Neuronal stem cell (in vitro differentiated cells): Measurements from ENCODE around the gene RASA2.

Experiments used
- DNase-seq: peaks from one replicate; pipeline ENCODE4 v3.0.0-alpha.2; 2013; ENCODE audit warnings: low spot score
- H2AFZ ChIP-seq: one replicate; pipeline ENCODE4 v1.6.1; 2013; ENCODE audit warnings: mild to moderate bottlenecking, low read length, inconsistent platforms
- H2AK5ac ChIP-seq: 2 replicates; pipeline ENCODE4 v1.6.1; 2013; ENCODE audit warnings: low read depth, mild to moderate bottlenecking, inconsistent platforms, low read length, moderate library complexity, mixed read lengths
- H2BK120ac ChIP-seq: 2 replicates; pipeline ENCODE4 v1.6.1; 2013; ENCODE audit warnings: low read depth, mild to moderate bottlenecking, inconsistent platforms, low read length, moderate library complexity, mixed read lengths
- H2BK12ac ChIP-seq: one replicate; pipeline ENCODE4 v1.6.1; 2013; ENCODE audit warnings: low read length, inconsistent platforms
- H2BK15ac ChIP-seq: 2 replicates; pipeline ENCODE4 v1.6.1; 2013; ENCODE audit warnings: mild to moderate bottlenecking, low read length, inconsistent platforms, mixed read lengths
- H2BK5ac ChIP-seq: one replicate; pipeline ENCODE4 v1.6.1; 2013; ENCODE audit warnings: inconsistent platforms, mild to moderate bottlenecking, low read length, moderate library complexity
- H3K14ac ChIP-seq: one replicate; pipeline ENCODE4 v1.6.1; 2013; ENCODE audit warnings: low read length, inconsistent platforms
- H3K18ac ChIP-seq: 2 replicates; pipeline ENCODE4 v1.6.1; 2013; ENCODE audit warnings: low read length, inconsistent platforms
- H3K23ac ChIP-seq: 2 replicates; pipeline ENCODE4 v1.6.1; 2013; ENCODE audit warnings: low read depth, mild to moderate bottlenecking, mixed read lengths, low read length, inconsistent platforms; ENCODE audit not compliant: poor library complexity
- H3K27ac ChIP-seq: replicated peaks from 3 replicates; pipeline ENCODE4 v1.5.1; 2013; ENCODE audit warnings: low read length, inconsistent platforms
- H3K27me3 ChIP-seq, 3 experiments: 2 replicates each; pipeline ENCODE4 v1.6.1; 2013; ENCODE audit warnings: low read length in 3 of 3, mild to moderate bottlenecking in 2 of 3, inconsistent platforms in 1 of 3, low read depth in 1 of 3, mixed read lengths in 1 of 3, moderate library complexity in 1 of 3; ENCODE audit not compliant: control insufficient read depth in 3 of 3, insufficient read depth in 3 of 3
- H3K36me3 ChIP-seq, 2 donors: replicated peaks in 1 of 2; 2 replicates each; pipeline ENCODE4 v1.6.1; 2013; ENCODE audit warnings: low read length in 2 of 2; ENCODE audit not compliant: control insufficient read depth in 2 of 2, insufficient read depth in 2 of 2
- H3K4ac ChIP-seq: 2 replicates; pipeline ENCODE4 v1.6.1; 2013; ENCODE audit warnings: inconsistent platforms, mild to moderate bottlenecking, low read length, moderate library complexity
- H3K4me1 ChIP-seq, 2 donors: 1 replicate in 1 of 2; 2 replicates in 1 of 2; pipeline ENCODE4 v1.6.1; 2013; ENCODE audit warnings: low read length in 2 of 2, low read depth in 1 of 2; ENCODE audit not compliant: control insufficient read depth in 2 of 2, insufficient read depth in 1 of 2
- H3K4me2 ChIP-seq: one replicate; pipeline ENCODE4 v1.6.1; 2013; ENCODE audit warnings: mild to moderate bottlenecking, low read length, inconsistent platforms; ENCODE audit not compliant: insufficient read depth, poor library complexity, severe bottlenecking
- H3K4me3 ChIP-seq, 2 donors: 2 replicates each; pipeline ENCODE4 v1.5.1; 2013; ENCODE audit warnings: low read length in 2 of 2, mild to moderate bottlenecking in 2 of 2, inconsistent platforms in 1 of 2, moderate library complexity in 1 of 2
- H3K79me1 ChIP-seq: one replicate; pipeline ENCODE4 v1.6.1; 2013; ENCODE audit warnings: low read depth, mild to moderate bottlenecking, inconsistent platforms, low read length, moderate library complexity
- H3K9ac ChIP-seq: one replicate; pipeline ENCODE4 v1.6.1; 2013; ENCODE audit warnings: mild to moderate bottlenecking, low read depth, low read length, inconsistent platforms; ENCODE audit not compliant: poor library complexity
- H3K9me3 ChIP-seq, 2 donors: replicated peaks in 1 of 2; 2 replicates each; pipeline versions ENCODE3 to v1.6.1; 2013; ENCODE audit warnings: low read length in 2 of 2, mild to moderate bottlenecking in 2 of 2, inconsistent platforms in 1 of 2, low read depth in 1 of 2, mixed read lengths in 1 of 2, moderate library complexity in 1 of 2; ENCODE audit not compliant: control insufficient read depth in 2 of 2, insufficient read depth in 1 of 2
- H4K8ac ChIP-seq: one replicate; pipeline ENCODE4 v1.6.1; 2013; ENCODE audit warnings: low read depth, mild to moderate bottlenecking, inconsistent platforms, low read length, moderate library complexity
- H4K91ac ChIP-seq: one replicate; pipeline ENCODE4 v1.6.1; 2013; ENCODE audit warnings: low read length, low read depth, mild to moderate bottlenecking, inconsistent platforms; ENCODE audit not compliant: poor library complexity
- WGBS, 2 donors: extraction: QIAGEN DNeasy Blood & Tissue Kit; methylation state at CpG; one replicate each; pipeline ENCODE4 v1.1.7; 2013; ENCODE audit warnings: missing lambda C conversion rate in 2 of 2, mixed read lengths in 1 of 2; ENCODE audit not compliant: insufficient read length in 2 of 2, insufficient replicate concordance in 1 of 2; ENCODE audit errors: extremely low coverage in 2 of 2; 5-methylcytosine and 5-hydroxymethylcytosine counted together

RASA2 gene

GRCh38 chr3:141578202-141578973 lies 91.6 kb downstream of the RASA2 start:
- Histone ChIP-seq H3K14ac (no peak overlapping the region), H3K4ac (no peak overlapping the region), H2BK5ac (no peak overlapping the region), H3K27me3 (no peaks in the 10 kb centered on the region), H3K36me3 (peaks cover 3 to 85% of the 10 kb centered on the region in 2 donors), H3K23ac (no peak overlapping the region), H3K9ac (no peak overlapping the region), H3K9me3 (no peaks in the 10 kb centered on the region), H2BK15ac (no peak overlapping the region), H2BK12ac (no peak overlapping the region), H3K27ac (no peak overlapping the region), H3K4me2 (no peak overlapping the region), H2AFZ (no peak overlapping the region), H3K4me1 (no peaks in the 10 kb centered on the region), H3K4me3 (no peak overlapping the region), H2AK5ac (no peak overlapping the region), H4K8ac (no peak overlapping the region), H4K91ac (no peak overlapping the region), H2BK120ac (no peak overlapping the region), H3K18ac (no peak overlapping the region), H3K79me1 (no peaks in the 10 kb centered on the region)
- DNase-seq, result no peak
- WGBS, 2 donors, result no CpG with 5 or more reads among the region's 4 CpGs

GRCh38 chr3:141594357-141594756 lies 107.5 kb downstream of the RASA2 start:
- Histone ChIP-seq H2BK120ac (no peak overlapping the region), H2BK15ac (no peak overlapping the region), H3K36me3 (peaks cover 5 to 73% of the 10 kb centered on the region in 2 donors), H3K23ac (no peak overlapping the region), H3K18ac (no peak overlapping the region), H2BK12ac (no peak overlapping the region), H3K27ac (no peak overlapping the region), H3K14ac (no peak overlapping the region), H3K9me3 (peaks cover 5 to 18% of the 10 kb centered on the region in 2 donors), H3K27me3 (no peaks in the 10 kb centered on the region), H2AK5ac (no peak overlapping the region), H3K4ac (no peak overlapping the region), H4K91ac (no peak overlapping the region), H3K79me1 (no peaks in the 10 kb centered on the region), H2AFZ (no peak overlapping the region), H4K8ac (no peak overlapping the region), H3K4me3 (no peak overlapping the region), H3K9ac (no peak overlapping the region), H3K4me1 (no peaks in the 10 kb centered on the region), H2BK5ac (no peak overlapping the region), H3K4me2 (no peak overlapping the region)
- no CpG with 5 or more reads among the region's 2 CpGs for WGBS, 2 donors
- DNase-seq, result no peak

- Histone ChIP-seq H3K4ac (no peak overlapping the region), H2BK15ac (no peak overlapping the region), H2AFZ (no peak overlapping the region), H3K23ac (no peak overlapping the region), H3K9me3 (peaks cover 6 to 43% of the 10 kb centered on the region in 2 donors), H4K8ac (no peak overlapping the region), H3K79me1 (no peaks in the 10 kb centered on the region), H3K4me1 (no peaks in the 10 kb centered on the region), H2BK120ac (no peak overlapping the region), H2AK5ac (no peak overlapping the region), H3K14ac (no peak overlapping the region), H3K36me3 (peaks cover 7 to 56% of the 10 kb centered on the region in 2 donors), H3K18ac (no peak overlapping the region), H3K4me3 (no peak overlapping the region), H3K27ac (no peak overlapping the region), H4K91ac (no peak overlapping the region), H3K27me3 (no peaks in the 10 kb centered on the region), H2BK5ac (no peak overlapping the region), H3K4me2 (no peak overlapping the region), H3K9ac (no peak overlapping the region), H2BK12ac (no peak overlapping the region)
- no CpG with 5 or more reads among the region's 2 CpGs for WGBS, 2 donors
- no peak for DNase-seq
Measured at GRCh38 chr3:141597931-141598330, 111.1 kb downstream of the RASA2 start.

GRCh38 chr3:141600331-141600730 lies 113.5 kb downstream of the RASA2 start:
- DNase-seq, result no peak
- H3K23ac ChIP-seq, result no peak overlapping the region

More at GRCh38 chr3:141600331-141600730, 113.5 kb downstream of the RASA2 start:
- H4K91ac ChIP-seq, result no peak overlapping the region
- H3K36me3 ChIP-seq, result peaks cover 7 to 34% of the 10 kb centered on the region in 2 donors
- H3K9ac ChIP-seq, result no peak overlapping the region
- H3K4me1 ChIP-seq, result no peaks in the 10 kb centered on the region
- no peak overlapping the region for H4K8ac ChIP-seq
- H3K27ac ChIP-seq, result no peak overlapping the region
- no peak overlapping the region for H2AK5ac ChIP-seq
- H3K4ac ChIP-seq, result no peak overlapping the region
- H3K9me3 ChIP-seq, result peaks cover 4 to 28% of the 10 kb centered on the region in 2 donors
- no peak overlapping the region for H2BK120ac ChIP-seq
- H3K4me2 ChIP-seq, result no peak overlapping the region
- H2BK5ac ChIP-seq, result no peak overlapping the region
- no peaks in the 10 kb centered on the region for H3K27me3 ChIP-seq
- no peak overlapping the region for H2BK15ac ChIP-seq
- no peak overlapping the region for H2AFZ ChIP-seq
- no peak overlapping the region for H3K14ac ChIP-seq
- H3K4me3 ChIP-seq, result no peak overlapping the region
- no CpG with 5 or more reads among the region's 12 CpGs for WGBS, 2 donors
- no peak overlapping the region for H2BK12ac ChIP-seq
- H3K79me1 ChIP-seq, result no peaks in the 10 kb centered on the region
- no peak overlapping the region for H3K18ac ChIP-seq
